Activated T-cell treated with anti-CD3 and anti-CD28 coated beads for 48 hours (primary cell): ENCODE data around the gene MCF2L.

Experiments
- DNase-seq: peaks from one replicate; pipeline ENCODE4 v3.0.0-alpha.2; 2020; ENCODE audit warnings: low read depth

Gene MCF2L

DNA sequence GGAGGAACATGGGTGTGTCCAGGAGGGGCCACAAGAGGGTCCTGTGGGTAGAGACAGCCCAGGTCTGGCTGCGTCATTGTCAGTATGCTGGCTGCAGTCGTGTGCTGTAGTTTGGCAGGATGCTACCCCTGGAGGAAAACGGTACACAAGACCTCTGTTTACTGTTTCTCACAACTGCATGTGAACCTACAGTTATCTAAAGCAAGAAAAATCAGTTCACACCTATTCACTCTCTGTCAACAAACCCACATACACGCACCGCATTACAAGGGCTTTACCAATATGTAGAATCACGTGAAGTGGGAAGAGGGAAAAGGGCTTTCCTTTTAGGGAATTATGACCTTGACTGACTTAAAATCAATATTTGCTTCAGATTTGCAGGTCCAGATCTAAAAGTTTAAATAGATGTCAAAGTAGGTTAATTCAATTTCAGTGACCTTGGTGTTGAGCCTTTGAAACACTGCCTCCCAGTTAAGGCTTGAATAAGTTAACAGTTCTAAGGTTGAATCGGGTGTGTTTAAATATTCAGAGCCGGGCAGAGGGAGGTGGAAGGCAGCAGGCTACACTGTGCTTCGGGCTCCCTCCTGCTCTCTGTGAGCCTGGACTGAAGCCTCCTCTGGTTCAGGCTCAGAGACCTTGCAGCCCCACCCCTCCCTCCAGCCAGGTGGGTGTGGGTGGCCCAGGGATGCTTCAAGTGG is 17.2 kb upstream of the MCF2L start:
- DNase-seq, result no peak

GRCh38 chr13:112952759-112953551 is 16.1 kb upstream of the MCF2L start:
- DNase-seq, result no peak

DNA sequence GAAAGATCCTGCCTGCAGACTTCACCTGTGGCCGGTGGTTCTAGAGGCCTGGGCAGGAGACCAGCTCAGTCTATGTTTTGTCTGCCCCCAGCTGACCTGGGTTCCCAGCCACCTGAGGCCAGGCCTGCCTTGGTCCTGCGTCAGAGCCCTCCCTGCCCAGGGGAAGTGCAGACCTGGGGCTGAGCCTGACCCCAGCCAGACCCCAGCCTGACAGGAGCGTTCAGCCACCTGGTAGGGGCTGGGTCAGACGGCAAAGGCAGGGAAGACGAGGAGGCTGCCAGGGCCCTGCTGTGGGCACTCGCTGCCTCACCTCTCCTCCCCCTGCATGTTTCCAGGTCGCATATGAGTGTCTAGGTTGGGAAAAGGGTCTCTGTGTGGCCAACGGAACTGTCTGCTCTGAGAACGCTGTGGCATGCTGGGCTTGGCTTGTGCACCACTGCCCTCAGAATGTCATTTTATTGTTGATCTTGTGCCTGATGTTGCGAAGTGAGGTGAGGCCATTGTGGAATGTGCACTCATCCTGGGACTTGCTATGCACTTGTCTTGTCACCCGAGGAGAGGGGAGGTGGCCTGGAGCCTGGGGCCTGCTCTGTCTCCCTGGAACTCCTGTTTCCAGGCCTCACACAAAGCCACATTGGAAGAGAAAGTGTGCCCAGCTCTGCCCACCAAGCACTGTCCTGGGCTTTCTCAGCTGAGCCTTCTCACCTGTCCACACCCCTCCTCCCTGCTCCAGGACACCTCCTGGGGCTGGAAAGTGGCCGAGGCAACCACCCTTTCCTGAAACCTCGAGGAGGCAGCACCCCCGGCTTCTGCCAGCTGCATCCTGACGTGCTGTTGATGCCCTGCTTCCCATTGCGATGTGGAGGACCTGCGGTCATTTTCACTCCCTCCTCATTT is 15.2 kb upstream of the MCF2L start:
- no peak for DNase-seq

DNA sequence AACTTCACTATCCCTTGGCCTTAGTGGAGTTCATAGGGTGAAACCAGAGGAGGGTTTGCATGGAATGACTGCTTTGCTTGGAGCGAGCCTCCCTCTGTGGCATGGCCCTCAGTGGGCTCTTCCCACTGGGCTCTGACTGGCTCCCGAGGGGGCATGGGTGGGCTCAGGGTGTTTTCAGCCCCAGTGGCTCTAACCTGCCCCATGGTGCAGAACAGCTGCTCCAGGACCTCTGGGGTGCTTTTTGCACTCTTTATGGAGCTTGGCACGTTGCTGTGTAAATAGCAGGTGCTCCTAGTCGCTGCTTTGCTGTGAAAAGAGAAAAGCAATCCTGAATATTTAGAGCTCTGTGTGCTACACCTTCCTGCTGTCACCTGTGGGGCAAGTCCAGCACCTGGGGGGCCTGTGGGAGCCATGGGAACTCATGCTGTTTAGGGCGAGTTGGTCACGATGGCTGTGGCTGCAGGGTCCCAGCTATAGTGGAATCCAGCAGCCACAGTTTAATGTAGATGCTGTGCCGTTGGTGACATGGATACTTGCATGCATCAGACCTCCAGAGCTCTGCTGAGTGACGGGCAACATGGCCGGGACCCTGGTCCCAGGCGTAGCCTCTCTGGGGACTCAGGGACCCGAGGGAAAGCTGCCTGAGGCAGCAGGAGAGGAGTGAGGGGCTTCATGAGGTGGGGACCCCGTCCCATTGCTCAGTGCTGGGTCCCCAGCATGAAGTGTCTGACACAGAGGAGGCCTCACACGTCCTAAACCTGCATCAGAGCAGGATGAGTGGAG is 14.3 kb upstream of the MCF2L start:
- no peak for DNase-seq

GRCh38 chr13:112955271-112955937 is 13.6 kb upstream of the MCF2L start:
- DNase-seq, result no peak

DNA sequence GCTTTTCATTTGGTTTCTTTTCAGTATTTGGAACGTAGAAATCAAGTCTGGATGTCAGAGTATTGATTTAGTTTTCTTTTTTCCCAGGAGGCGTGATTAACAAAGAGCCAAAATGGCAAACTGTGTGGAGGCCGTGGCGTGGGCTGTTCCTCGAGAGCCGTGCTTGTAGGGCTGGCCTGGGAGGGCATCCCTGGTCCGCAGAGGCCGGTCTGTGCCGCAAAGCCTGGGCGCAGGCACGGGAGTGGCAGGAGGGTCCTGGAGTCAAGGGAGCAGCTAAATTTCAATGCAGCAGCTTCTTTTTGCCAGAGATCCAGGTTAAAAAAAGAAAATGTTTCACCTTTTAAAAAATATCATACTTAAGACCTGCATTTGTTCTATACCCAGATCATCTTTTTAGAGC is 13.1 kb upstream of the MCF2L start:
- no peak for DNase-seq

DNA sequence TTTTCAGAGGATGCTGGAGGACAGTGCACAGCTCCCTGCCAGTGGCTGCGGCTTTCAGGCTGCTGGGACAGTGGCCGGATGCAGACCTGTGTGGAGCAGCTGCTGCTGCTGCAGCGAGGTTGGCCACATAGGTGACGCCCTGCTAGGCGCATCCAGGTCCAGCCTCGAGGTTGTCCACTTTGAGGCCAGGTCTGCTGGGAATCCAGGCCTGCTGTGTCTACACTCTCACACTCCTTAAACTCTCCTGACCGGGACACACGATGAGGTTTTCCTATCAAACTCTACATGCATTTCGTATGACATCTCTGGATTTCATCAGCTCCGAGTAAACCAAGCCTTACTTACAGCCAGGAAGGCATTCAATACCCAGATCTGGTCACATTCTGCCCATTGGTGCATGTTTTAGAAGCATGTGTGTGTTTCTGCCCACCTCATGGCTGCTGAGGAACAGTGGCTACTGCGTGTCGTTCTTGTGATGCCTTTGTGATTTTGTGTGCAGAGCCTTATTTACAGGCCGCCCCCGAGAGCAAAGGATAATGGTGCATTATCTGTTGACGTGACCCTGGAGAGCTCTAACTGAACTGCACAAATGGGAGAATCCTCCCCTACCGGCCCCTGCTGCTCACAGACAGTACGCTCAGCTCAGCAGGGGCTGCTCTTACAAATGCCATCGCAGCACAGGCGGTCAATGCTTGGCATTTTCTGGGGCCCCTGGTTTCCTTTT is 12.3 kb upstream of the MCF2L start:
- DNase-seq, result no peak

DNA sequence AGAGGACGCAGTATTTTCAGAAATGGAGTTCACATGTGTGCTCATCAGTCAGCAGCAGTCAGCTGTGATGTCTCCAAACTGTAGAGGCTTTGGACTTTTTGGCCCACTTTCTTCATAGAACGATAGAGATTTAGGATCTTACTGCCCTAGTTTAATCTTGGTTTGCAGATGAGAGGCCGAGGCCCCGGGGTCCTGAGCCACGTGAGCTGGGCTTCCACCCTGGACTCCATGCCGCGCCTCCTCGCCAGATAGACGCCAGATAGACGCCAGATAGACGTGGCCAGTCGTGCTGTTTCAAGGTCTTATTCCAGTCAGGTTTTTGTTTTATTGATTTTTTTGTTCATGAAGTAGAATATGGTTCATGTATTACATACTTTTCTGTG is 11.7 kb upstream of the MCF2L start:
- no peak for DNase-seq

- no peak for DNase-seq
These were observed 10.7 kb upstream of the MCF2L start for GRCh38 chr13:112958127-112958989.

DNA sequence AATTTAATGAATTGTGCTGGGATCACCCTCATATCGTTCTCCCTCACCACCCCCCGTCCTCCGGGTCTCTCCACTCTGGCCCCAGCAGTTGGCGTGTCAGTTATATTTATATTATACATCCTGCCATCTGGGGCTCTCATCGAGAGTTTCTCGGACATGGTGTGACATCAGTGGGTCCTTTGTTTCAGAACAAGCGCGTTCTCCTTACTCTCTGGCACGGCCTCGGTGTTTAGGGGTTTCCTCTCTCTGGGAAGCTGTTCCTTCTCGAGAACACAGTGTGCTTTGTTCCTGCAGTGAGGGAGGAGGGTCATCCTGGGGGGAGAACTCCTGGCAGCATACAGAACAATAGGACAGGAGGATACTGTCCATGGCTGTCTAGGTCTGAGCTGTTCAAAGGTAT is 9.8 kb upstream of the MCF2L start:
- DNase-seq, result no peak

GRCh38 chr13:112959701-112960542 is 9.1 kb upstream of the MCF2L start:
- no peak for DNase-seq

- no peak for DNase-seq
These were observed 8.3 kb upstream of the MCF2L start for GRCh38 chr13:112960706-112961105.

- DNase-seq, result no peak
These were observed 7.3 kb upstream of the MCF2L start for GRCh38 chr13:112961457-112962369.

- no peak for DNase-seq
These were observed 6.6 kb upstream of the MCF2L start for GRCh38 chr13:112962396-112962795.

DNA sequence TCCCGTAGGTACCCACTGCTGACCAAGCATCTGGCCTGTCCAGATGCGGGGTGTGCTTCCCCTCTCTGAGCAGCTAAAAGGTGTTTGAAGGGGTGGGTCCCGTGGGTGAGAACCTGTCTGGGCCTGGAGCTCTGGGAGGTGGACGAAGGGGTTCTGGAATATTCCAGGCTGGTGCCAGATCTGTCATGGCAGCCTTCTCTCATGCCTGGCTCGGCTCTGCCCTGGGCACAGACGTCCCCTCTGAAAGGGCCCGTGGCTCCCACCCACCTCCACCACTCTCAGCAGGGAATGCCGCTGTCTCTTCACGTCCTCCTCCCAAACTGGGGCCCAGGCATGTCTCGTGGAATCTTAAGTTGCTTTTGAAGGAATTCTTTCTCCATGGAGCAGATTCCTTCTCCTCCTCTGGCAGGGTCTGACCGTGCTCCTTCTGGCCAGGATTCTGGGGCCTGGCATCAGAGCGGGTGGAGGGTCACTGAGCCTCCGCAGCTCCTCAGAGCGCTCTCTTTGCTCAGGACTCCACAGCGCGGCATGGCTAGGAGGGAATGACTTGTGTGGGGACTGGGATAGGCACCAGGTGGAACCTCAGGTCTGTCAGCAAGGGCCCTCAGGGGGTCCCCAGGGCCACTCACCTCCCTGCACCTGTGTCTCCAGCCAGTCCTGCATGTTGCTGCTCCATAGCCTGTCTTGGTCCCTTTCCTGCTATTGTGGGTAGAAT is 5.9 kb upstream of the MCF2L start:
- no peak for DNase-seq

DNA sequence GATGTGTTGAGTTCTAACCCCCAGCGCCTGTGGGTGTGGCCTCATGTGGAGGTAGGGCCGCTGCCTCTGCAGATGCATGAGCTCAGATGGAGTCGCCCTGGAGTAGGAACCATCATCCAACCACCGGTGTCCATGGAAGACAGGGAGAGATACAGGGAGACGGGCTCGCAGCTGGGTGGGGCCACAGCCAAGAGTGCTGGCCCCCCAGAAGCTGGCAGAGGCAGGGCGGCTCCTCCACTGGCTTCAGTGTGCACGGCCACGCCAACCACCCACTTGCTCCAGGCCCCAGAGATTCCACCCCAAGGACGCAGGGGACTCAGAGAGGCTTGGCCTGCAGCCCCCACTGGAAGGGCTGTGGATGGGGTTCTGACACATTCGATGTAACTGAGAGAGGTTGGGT is 5.4 kb upstream of the MCF2L start:
- DNase-seq, result no peak

- DNase-seq, result no peak
These were observed 4.0 kb upstream of the MCF2L start for GRCh38 chr13:112964971-112965492.
